ENCODE results near the gene NEK7. TPM values are rescaled to one million over a fixed set of nuclear protein-coding genes. Genes with fewer than 3 reads are reported as not detected.

NEK7 gene
- total and polyA plus RNA-seq, 2 donors (not counting 1 experiment from before 2014, with no cell fraction given) = 8.1 to 75.4 TPM

- Histone ChIP-seq H2AFZ (ENCODE audit: insufficient read depth, low read depth, low read length, poor library complexity, severe bottlenecking) (no peak overlapping the region), H3K4me3 (ENCODE audit: control extremely low read depth in 1 of 5, extremely low read depth in 1 of 5, insufficient read depth in 1 of 5, low read depth in 2 of 5, low read length in 4 of 5) (no peak overlapping the region), H4K20me1 (ENCODE audit: control insufficient read depth, insufficient read depth, low read length, poor library complexity, severe bottlenecking) (peaks cover 22% of the 10 kb centered on the region), H3K4me1 (ENCODE audit: control insufficient read depth in 2 of 2, insufficient read depth in 2 of 2, low read length in 2 of 2) (peaks cover 13 to 25% of the 10 kb centered on the region in 2 donors), H3K4me2 (replicated peaks; ENCODE audit: low read depth, low read length, poor library complexity, severe bottlenecking) (no peak overlapping the region), H3K36me3 (replicated peaks in 1 of 2; ENCODE audit: control extremely low read depth in 1 of 2, control insufficient read depth in 1 of 2, extremely low read depth in 1 of 2, insufficient read depth in 2 of 2, low read length in 1 of 2) (no peaks in the 10 kb centered on the region), H3K9me3 (ENCODE audit: control extremely low read depth in 1 of 3, control insufficient read depth in 2 of 3, insufficient read depth in 1 of 3, low read length in 2 of 3) (peaks cover 0 to 2% (median 0%) of the 10 kb centered on the region in 3 donors), H3K79me2 (ENCODE audit: control insufficient read depth, insufficient read depth, low read length) (peaks cover 97% of the 10 kb centered on the region), H3K9ac (ENCODE audit: low read length) (no peak overlapping the region), H3K27ac (ENCODE audit: low read length in 2 of 2) (no peak overlapping the region), H3K27me3 (replicated peaks in 1 of 4; ENCODE audit: control extremely low read depth in 1 of 4, control insufficient read depth in 3 of 4, insufficient read depth in 4 of 4, low read length in 3 of 4) (no peaks in the 10 kb centered on the region)
- ChIA-PET CTCF (no interaction called here), POLR2A (interaction anchor here (0.6 kb wide), 1 partner anchor 33 kb away, joined by 3 read pairs; no protein-coding TSS in a partner anchor)
- WGBS (ENCODE audit: insufficient coverage) = 0% methylated on average over 1 of the region's 2 CpGs
- Mint-ChIP-seq H3K4me3 (no peak overlapping the region), H3K27ac (peak overlapping the region; percentile 8), H3K4me1 (peaks cover 72% of the 10 kb centered on the region), H3K27me3 (no peaks in the 10 kb centered on the region), H3K9me3 (ENCODE audit: insufficient read depth) (no peaks in the 10 kb centered on the region)
- no peak for DNase-seq
- intact Hi-C loops (cut with micrococcal nuclease) = loop anchor here (5.0 kb wide), 1 partner anchor 43 kb away; no protein-coding TSS in a partner anchor
- ATAC-seq (ENCODE audit: low read depth) = no peak
- TF ChIP-seq CTCF (IDR thresholded peaks at IDR 0.05) = no peak
- no peak for TF ChIP-seq EZH2 (IDR thresholded peaks at IDR 0.05; ENCODE audit: borderline replicate concordance, insufficient read depth, low read depth, low read length, poor library complexity, severe bottlenecking)
Observed at GRCh38 chr1:198179556-198179981, 22.8 kb downstream of the NEK7 start.

- Histone ChIP-seq H3K4me3 (ENCODE audit: control extremely low read depth in 1 of 5, extremely low read depth in 1 of 5, insufficient read depth in 1 of 5, low read depth in 2 of 5, low read length in 4 of 5) (no peak overlapping the region), H3K27me3 (replicated peaks in 1 of 4; ENCODE audit: control extremely low read depth in 1 of 4, control insufficient read depth in 3 of 4, insufficient read depth in 4 of 4, low read length in 3 of 4) (no peaks in the 10 kb centered on the region), H3K27ac (ENCODE audit: low read length in 2 of 2) (no peak overlapping the region), H3K36me3 (replicated peaks in 1 of 2; ENCODE audit: control extremely low read depth in 1 of 2, control insufficient read depth in 1 of 2, extremely low read depth in 1 of 2, insufficient read depth in 2 of 2, low read length in 1 of 2) (peaks cover 0 to 5% of the 10 kb centered on the region in 2 experiments), H3K4me2 (replicated peaks; ENCODE audit: low read depth, low read length, poor library complexity, severe bottlenecking) (no peak overlapping the region), H4K20me1 (ENCODE audit: control insufficient read depth, insufficient read depth, low read length, poor library complexity, severe bottlenecking) (peaks cover 20% of the 10 kb centered on the region), H2AFZ (ENCODE audit: insufficient read depth, low read depth, low read length, poor library complexity, severe bottlenecking) (no peak overlapping the region), H3K9me3 (ENCODE audit: control extremely low read depth in 1 of 3, control insufficient read depth in 2 of 3, insufficient read depth in 1 of 3, low read length in 2 of 3) (peaks cover 0 to 3% (median 0%) of the 10 kb centered on the region in 3 donors), H3K9ac (ENCODE audit: low read length) (no peak overlapping the region), H3K4me1 (ENCODE audit: control insufficient read depth in 2 of 2, insufficient read depth in 2 of 2, low read length in 2 of 2) (peaks cover 17 to 24% of the 10 kb centered on the region in 2 donors), H3K79me2 (ENCODE audit: control insufficient read depth, insufficient read depth, low read length) (peaks cover 99% of the 10 kb centered on the region)
- intact Hi-C loops (cut with micrococcal nuclease) = loop anchor here (2.0 kb wide), 1 partner anchor 15 kb away; no protein-coding TSS in a partner anchor
- no peaks in the 10 kb centered on the region for H3K27me3 Mint-ChIP-seq
- no peak overlapping the region for H3K4me3 Mint-ChIP-seq
- no peaks in the 10 kb centered on the region for H3K9me3 Mint-ChIP-seq (ENCODE audit: insufficient read depth)
- ChIA-PET POLR2A (no interaction called here), CTCF (no interaction called here)
- DNase-seq (no peak), ATAC-seq (ENCODE audit: low read depth) (no peak)
- WGBS (ENCODE audit: insufficient coverage) = no CpG with 5 or more reads among the region's 3 CpGs
- H3K4me1 Mint-ChIP-seq = peaks cover 68% of the 10 kb centered on the region
- TF ChIP-seq EZH2 (IDR thresholded peaks at IDR 0.05; ENCODE audit: borderline replicate concordance, insufficient read depth, low read depth, low read length, poor library complexity, severe bottlenecking) = no peak
- no peak for TF ChIP-seq CTCF (IDR thresholded peaks at IDR 0.05)
- no peak overlapping the region for H3K27ac Mint-ChIP-seq
Observed at GRCh38 chr1:198183605-198184004, 26.8 kb downstream of the NEK7 start.

All from B cell (primary cell).